Skin of body (tissue), 2 donors: Measurements from ENCODE around the gene PDE4D. TPM values are rescaled to one million over a fixed set of nuclear protein-coding genes. Genes with fewer than 3 reads are reported as not detected.
"Not testable (repeated sequence)": the region's sequence is repeated elsewhere in the genome, so short reads cannot be mapped to it uniquely, and the experiment has no call there.

Experiments
- DNase-seq: peaks from one replicate; lab custom pipeline; 2025; lab: John Stamatoyannopoulos, UW
- total RNA-seq: library from RNA; depleted of rRNA; stranded (reverse); fragments of >200 nt; gene quantifications from one replicate; pipeline ENCODE4 v1.2.3, GENCODE V29; 2014

PDE4D gene
- total RNA-seq, 1 donor from 2014 or later, result 39.7 TPM

- no peak for DNase-seq
These were observed 309.5 kb downstream of the PDE4D start for GRCh38 chr5:59583810-59584562.

- DNase-seq, result no peak
These were observed 310.2 kb downstream of the PDE4D start for GRCh38 chr5:59583151-59583809.

- no peak for DNase-seq
These were observed 310.8 kb downstream of the PDE4D start for GRCh38 chr5:59582746-59583145.

- no peak for DNase-seq
These were observed 313.7 kb downstream of the PDE4D start for GRCh38 chr5:59579824-59580167.

- no peak for DNase-seq
These were observed 314.3 kb downstream of the PDE4D start for GRCh38 chr5:59579101-59579823.

GRCh38 chr5:59577485-59577884 is 316.0 kb downstream of the PDE4D start:
- no peak for DNase-seq

- no peak for DNase-seq
These were observed 317.7 kb downstream of the PDE4D start for GRCh38 chr5:59575648-59576445.

GRCh38 chr5:59573509-59573908 is 320.0 kb downstream of the PDE4D start:
- DNase-seq, result not testable (repeated sequence)

- DNase-seq, result no peak
These were observed 322.5 kb downstream of the PDE4D start for GRCh38 chr5:59571067-59571466.

- no peak for DNase-seq
These were observed 323.8 kb downstream of the PDE4D start for GRCh38 chr5:59569608-59570334.

- no peak for DNase-seq
These were observed 324.4 kb downstream of the PDE4D start for GRCh38 chr5:59569158-59569557.

- DNase-seq, result no peak
These were observed 325.4 kb downstream of the PDE4D start for GRCh38 chr5:59568161-59568560.

GRCh38 chr5:59565551-59565950 is 328.0 kb downstream of the PDE4D start:
- no peak for DNase-seq

GRCh38 chr5:59564895-59565294 is 328.6 kb downstream of the PDE4D start:
- no peak for DNase-seq

- DNase-seq, result no peak
These were observed 330.7 kb downstream of the PDE4D start for GRCh38 chr5:59562756-59563389.

- DNase-seq, result no peak
These were observed 333.0 kb downstream of the PDE4D start for GRCh38 chr5:59560553-59560952.

GRCh38 chr5:59559847-59560246 is 333.7 kb downstream of the PDE4D start:
- peak; percentile 17 for DNase-seq

- peak; percentile 35 for DNase-seq
These were observed 334.2 kb downstream of the PDE4D start for GRCh38 chr5:59559323-59559722.

GRCh38 chr5:59558501-59558900 is 335.0 kb downstream of the PDE4D start:
- DNase-seq, result no peak

- no peak for DNase-seq
These were observed 336.0 kb downstream of the PDE4D start for GRCh38 chr5:59557572-59557971.
